Limb (tissue), 2 donors: ENCODE data around the gene NOP16.

Experiments
- DNase-seq, 2 donors: peaks; one replicate each; pipeline ENCODE4 v3.0.0-alpha.2; 2016; ENCODE audit errors: extremely low spot score in 2 of 2

The NOP16 gene

GRCh38 chr5:176388444-176389134, at the start of gene NOP16, which contains the start of gene HIGD2A:
TSS of gene NOP16 (minus strand) at chr5:176388598. CDS start at chr5:176388539, 59 bp downstream.
TSS of gene HIGD2A (plus strand) at chr5:176388751. CDS start at chr5:176388820, 69 bp downstream.
- DNase-seq, result peak; percentile 98 to 99

- DNase-seq, result no peak
Observed at GRCh38 chr5:176436656-176437055, 48.3 kb upstream of the NOP16 start.

GRCh38 chr5:176432707-176433106, 44.3 kb upstream of the NOP16 start:
- no peak for DNase-seq

- no peak for DNase-seq
Observed at GRCh38 chr5:176429972-176430371, 41.6 kb upstream of the NOP16 start.

DNA sequence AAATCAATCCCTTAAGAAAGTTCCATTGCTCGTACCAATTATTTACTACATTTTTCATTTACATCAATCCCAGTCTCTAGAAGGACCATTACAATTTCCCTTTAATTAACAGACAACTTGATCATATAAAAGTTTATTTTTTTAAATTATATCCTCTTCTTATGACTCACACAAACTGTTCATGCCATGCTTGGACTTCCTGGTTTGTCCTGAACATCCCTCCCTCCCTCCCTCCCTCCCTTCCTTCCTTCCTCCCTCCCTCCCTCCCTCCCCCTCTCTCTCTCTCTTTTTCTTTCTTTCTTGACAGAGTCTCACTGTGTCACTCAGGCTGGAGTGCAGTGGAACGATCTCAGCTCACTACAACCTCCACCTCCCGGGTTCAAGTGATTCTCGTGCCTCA, 39.6 kb upstream of the NOP16 start:
- no peak for DNase-seq

DNA sequence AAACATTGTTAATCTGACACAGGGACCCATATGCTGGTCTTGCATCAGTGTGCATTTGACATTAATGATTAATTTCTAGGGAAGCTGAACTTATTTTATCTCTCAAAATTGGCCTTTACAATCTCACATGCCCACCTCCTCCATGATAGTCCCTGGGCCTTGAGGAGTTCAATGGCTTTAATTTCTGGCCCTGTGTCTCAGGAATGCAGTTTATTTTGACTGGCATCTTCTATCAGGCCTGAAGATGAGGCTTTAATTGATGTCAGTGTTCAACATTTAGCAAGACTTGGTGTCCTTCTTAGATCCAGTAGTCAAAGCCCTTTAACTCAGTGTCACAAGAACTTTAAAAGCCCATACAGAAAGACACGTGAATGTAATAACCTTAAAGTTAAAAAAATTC, 38.5 kb upstream of the NOP16 start:
- no peak for DNase-seq

- no peak for DNase-seq
Observed at GRCh38 chr5:176425791-176426190, 37.4 kb upstream of the NOP16 start.

GRCh38 chr5:176425138-176425537, 36.7 kb upstream of the NOP16 start:
- no peak for DNase-seq

DNA sequence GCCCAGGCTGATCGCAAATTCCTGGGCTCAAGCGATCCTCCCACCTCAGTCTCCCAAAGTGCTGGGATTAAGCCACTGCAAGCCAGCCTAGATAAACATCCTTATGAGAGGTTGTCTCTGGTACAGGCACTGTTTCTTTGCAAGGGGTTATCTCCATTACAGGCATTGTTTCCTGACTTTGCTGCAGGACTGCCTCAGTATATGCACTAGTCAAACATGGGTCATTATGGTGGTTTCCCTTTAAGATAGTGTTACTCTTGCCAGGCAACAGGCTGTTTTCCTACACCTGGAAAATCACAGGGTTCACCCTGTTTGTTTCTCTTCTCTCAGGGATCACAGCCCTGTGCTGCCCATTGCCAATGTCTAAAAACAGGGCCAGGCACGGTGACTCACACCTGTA, 35.8 kb upstream of the NOP16 start:
- no peak for DNase-seq

DNA sequence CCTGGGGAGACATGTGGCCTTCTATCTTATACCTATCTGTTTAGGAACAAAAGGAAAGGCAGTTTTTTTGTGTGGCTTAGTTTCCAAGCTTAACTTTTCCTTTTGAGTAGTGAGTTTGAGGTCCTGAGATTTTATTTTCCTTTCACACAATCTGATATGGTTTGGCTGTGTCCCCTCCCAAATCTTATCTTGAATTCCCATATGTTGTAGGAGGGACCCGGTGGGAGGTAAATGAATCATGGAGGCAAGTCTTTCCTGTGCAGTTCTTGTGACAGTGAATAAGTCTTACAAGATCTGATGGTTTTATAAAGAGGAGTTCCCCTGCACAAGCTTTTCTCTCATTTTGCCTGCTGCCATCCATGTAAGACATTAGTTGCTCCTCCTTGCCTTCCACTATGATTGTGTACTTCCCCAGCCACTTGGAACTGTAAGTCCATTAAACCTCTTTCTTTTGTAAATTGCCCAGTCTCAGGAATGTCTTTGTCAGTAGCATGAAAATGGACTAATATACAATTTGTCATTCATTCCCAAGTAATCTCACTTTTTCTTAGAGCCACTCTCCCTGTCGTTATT, 32.7 kb upstream of the NOP16 start:
- no peak for DNase-seq

DNA sequence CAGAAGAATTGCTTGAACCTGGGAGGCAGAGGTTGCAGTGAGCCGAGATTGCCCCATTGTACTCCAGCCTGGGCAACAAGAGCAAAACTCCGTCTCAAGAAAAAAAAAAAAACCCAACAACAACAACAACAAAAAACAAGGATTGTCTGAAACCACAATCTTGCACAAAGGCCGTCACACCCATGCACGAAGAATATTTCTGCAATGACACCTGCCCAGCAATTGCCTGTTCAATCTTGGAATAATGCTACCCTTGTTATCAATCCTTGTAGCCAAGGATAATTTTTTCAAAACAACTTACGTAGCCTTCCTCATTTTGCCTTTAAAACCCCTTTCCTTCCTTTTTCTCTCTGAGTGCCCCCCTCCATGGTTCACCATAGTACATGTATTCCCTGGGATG, 31.7 kb upstream of the NOP16 start:
- DNase-seq, result no peak

DNA sequence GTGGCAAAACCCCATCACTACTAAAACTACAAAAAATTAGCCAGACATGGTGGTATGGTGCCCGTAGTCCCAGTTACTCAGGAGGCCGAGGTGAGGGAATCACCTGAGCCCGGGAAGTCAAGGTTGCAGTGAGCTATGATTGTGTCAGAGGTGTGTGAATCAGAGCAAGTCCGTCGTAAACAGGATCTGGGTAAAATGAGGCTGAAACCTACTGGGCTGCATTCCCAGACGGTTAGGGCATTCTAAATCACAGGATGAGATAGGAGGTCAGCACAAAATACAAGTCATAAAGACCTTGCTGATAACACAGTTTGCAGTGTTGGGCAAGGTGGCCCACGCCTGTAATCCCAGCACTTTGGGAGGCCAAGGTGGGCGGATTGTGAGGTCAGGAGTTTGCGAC, 29.9 kb upstream of the NOP16 start:
- DNase-seq, result no peak

DNA sequence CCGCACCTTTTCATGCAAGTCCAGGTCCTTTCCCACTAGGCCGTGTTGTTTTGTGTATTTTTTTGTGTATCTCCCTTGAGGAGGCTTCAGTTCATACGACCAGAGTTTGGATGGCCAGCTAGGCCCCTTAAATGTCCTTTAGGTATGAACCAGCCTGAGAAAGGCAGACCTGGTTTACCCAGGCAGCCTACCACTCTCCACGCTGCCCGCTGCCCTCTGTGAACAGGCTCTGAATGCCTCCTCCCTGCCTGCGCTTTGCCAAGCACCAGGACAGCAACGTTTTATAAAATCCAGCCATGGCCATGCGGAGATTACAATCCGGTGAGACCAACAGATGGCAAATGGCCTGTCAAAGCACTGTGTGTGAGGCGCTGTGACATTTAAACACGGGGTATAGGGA, 28.6 kb upstream of the NOP16 start:
- no peak for DNase-seq

DNA sequence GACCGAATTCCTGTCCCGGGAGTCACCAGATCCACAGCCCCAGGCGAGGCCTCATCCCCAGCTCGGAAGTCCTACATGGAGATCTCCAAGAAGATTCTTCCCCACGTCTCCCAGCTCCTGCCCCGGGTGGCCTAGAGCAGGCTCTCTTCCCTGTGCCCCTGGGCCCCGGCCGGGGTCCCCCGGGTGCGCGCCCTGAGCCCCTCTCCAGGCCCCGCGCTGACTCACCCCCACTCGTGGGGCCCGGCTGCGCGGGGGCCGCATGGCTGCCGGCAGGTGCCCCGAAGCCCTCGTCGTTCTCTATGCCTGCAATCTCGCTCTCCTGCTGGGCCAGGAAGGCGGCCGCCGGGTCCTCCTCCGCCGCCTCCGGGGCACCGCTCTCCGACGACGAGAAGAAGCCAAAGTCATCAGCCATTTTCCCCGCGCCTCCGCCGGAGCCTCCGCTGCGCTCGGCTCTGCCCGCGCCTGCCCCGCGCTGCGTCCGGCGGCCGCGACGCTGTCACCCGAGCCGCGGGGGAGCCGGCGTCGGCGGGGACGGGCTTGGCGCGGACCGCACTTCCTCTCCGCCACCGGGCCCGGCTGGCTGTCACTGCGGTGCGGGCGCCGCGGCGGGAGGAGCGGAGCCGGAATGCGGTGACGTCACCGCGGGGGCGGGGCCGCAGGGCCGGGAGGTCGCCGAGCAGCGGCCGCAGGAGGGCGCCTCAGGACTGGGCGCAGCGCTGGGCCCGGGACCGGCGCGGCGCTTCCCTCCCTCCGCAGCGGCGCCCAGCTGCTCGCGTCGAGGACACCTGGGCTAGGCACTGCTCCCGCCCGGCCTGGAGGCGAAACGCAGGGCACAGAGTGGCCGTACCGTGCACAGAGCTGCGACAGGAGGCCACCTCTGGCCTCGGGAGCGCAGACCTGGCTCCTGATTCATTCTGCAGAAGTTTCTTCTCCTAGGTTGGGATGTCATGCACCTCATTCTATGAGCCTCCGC, 27.8 kb upstream of the NOP16 start, which contains the start of gene CLTB:
Gene CLTB, minus strand, starts transcription at position 588 of the 973 bp plus-strand sequence. Its CDS starts 176 bp downstream, at position 412.
- peak; percentile 88 to 96 for DNase-seq

- no peak for DNase-seq
Observed at GRCh38 chr5:176415240-176415951, 27.0 kb upstream of the NOP16 start.

DNA sequence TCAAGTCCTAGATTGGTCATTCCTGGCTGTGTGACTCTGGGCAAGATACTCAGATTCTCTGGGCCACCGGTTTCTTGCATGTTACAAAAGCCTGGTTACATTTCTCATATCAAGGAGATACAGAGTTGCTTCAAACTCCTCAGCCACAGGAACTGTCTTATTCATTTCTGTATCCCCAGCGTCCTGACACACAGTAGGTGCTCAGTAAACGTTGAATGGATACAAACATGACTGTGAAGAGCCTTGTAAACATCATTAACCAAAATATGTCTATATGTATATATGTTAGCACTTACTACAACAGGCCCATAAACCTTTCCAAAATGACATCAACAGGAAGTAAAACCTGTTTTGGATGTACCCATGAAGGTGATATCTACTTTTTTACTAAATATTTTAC, 26.3 kb upstream of the NOP16 start:
- DNase-seq, result no peak

- DNase-seq, result no peak
Observed at GRCh38 chr5:176413709-176414191, 25.4 kb upstream of the NOP16 start.

- no peak for DNase-seq
Observed at GRCh38 chr5:176413255-176413565, 24.8 kb upstream of the NOP16 start.

DNA sequence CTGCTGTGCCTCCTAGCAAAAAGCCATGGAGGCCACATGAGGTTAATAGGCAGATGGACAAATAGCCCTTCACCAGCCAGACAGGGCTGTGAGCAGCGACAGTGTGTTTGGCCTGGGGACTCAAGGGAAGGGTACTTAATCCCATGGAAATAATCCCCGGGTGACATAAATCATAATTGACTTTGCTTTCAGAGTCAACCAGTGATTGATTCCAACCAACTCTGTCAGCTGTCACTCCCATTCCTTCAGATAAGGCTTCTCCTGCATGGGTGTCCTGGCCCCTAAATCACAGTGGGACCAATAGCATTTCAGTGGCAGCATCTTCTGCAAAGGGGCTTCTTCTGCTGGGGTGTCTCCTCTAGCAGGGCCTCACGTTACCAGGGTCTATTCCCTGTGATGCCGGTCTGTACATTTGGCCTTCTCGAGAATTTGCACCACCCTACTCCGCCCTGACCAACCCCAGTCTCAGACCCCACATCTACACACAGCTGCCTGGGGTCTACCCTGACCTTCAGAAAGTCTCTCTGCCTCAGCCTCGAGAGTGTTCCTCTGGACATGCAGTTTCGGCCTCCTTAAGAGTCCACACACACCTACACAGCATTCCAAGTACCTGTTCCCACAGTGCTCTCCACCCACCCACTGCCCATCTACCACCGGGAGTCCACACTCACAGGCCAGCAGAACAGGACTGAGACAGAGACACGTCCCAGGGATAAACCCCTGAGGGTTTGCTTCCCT, 24.3 kb upstream of the NOP16 start:
- DNase-seq, result no peak

DNA sequence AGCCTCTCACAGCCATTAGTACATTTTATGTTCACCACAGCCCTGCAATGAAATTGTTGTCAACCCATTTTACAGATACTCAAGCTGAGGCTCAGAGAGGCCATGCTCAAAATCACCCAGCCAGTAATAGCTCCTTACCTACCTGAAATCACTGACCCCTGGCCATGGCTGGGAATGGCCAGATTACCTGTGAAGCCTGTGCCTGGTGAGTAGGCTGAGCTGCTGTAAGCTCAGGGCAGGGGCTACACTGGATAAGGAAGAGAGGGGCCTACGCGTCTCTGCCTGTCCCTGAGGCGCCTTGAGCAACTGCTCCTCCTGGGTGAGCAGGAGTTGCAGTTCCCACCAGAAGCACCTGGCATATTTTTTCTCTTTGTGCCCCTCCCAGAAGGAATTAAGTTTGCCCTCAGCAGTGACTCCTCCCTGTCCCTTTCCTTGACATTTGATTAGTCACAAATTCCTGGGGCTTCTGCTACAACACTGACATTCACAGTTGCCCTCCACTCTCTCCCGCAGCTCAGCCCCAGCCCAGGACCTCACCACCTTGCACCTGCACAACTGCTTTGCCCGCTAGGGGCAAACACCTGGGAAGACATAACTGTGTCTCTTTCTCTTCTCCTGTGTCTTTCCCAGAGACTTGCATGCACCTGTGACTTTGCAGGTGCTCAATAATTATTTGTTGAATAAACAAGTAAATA, 22.2 kb upstream of the NOP16 start:
- no peak for DNase-seq
